Mucosa of descending colon (tissue), 3 donors: ENCODE measurements around the gene ARHGDIG. TPM values are rescaled to one million over a fixed set of nuclear protein-coding genes. Genes with fewer than 3 reads are reported as not detected.

Source experiments
- ATAC-seq: fragments of 200-7000 bp; cut with Tn5 transposase; one replicate; pipeline ENCODE4 v1.9.1; 2020; ENCODE audit warnings: mild to moderate bottlenecking, moderate library complexity
- DNase-seq, 3 donors: peaks; one replicate each; pipeline ENCODE4 v3.0.0-alpha.2; 2020
- H3K36me3 ChIP-seq: fragments of 200-600 bp; one replicate; pipeline ENCODE4 v1.8.0; 2021; ENCODE audit warnings: low read depth, mild to moderate bottlenecking
- H3K4me1 ChIP-seq: fragments of 200-600 bp; one replicate; pipeline ENCODE4 v1.8.0; 2021; ENCODE audit warnings: low read depth, mild to moderate bottlenecking
- H3K4me3 ChIP-seq: fragments of 200-600 bp; one replicate; pipeline ENCODE4 v1.8.0; 2021; ENCODE audit warnings: mild to moderate bottlenecking
- H3K9me3 ChIP-seq: fragments of 200-600 bp; one replicate; pipeline ENCODE4 v1.8.0; 2021; ENCODE audit warnings: mild to moderate bottlenecking
- CTCF ChIP-seq: fragments of 200-600 bp; IDR thresholded peaks from one replicate; pipeline ENCODE4 v1.8.0; 2022; ENCODE audit warnings: antibody characterized with exemption, mild to moderate bottlenecking
- intact Hi-C, 2 donors: fragments of 100-400 bp; cut with DNase I in 1 of 2; cut with micrococcal nuclease in 1 of 2; formaldehyde crosslinking; loops; one replicate each; pipeline versions ENCODE4 v1.11.0 to v1.11.1; 2022; cut with DNase I, micrococcal nuclease
- total RNA-seq, 3 donors: library from RNA; stranded (reverse); fragmentation: NEBNext Ultra II Directional in 2 of 3; extraction: Animal tissue kit (Norgen Biotek cat#: 25700) in 2 of 3; gene quantifications; one replicate each; pipeline versions ENCODE4 v1.2.1 to v1.2.4, GENCODE V29; 2021 to 2023
- donor health status: DM: no; HTN: no; CAD: no; lungs with moderate emphysema.
- donor health status: DM: no; HTN: no; CAD: no.
- donor health status: DM: no; HTN: yes; CAD: no.

Gene ARHGDIG
- total RNA-seq, 3 donors from 2014 or later: 1.7 to 6.8 (median 1.9) TPM

- Histone ChIP-seq H3K4me1 (no peaks in the 10 kb centered on the region), H3K9me3 (no peaks in the 10 kb centered on the region), H3K4me3 (no peak overlapping the region), H3K36me3 (no peaks in the 10 kb centered on the region)
- no peak for DNase-seq
- TF ChIP-seq CTCF: no peak
- ATAC-seq: no peak
- intact Hi-C loops: no loop called here
Observed at GRCh38 chr16:259814-260253, 20.6 kb upstream of the ARHGDIG start.

- no peak for DNase-seq
- intact Hi-C loops: no loop called here
- TF ChIP-seq CTCF: no peak
- no peaks in the 10 kb centered on the region for H3K4me1 ChIP-seq
- H3K4me3 ChIP-seq: no peak overlapping the region
- ATAC-seq: no peak
- no peaks in the 10 kb centered on the region for H3K9me3 ChIP-seq
- H3K36me3 ChIP-seq: no peaks in the 10 kb centered on the region
Observed at GRCh38 chr16:260326-260725, 20.1 kb upstream of the ARHGDIG start.

GRCh38 chr16:261031-261691 lies 19.2 kb upstream of the ARHGDIG start:
- no peak for DNase-seq
- ATAC-seq: no peak
- no peak for TF ChIP-seq CTCF
- no peak overlapping the region for H3K4me3 ChIP-seq
- H3K9me3 ChIP-seq: no peaks in the 10 kb centered on the region
- H3K4me1 ChIP-seq: no peaks in the 10 kb centered on the region
- intact Hi-C loops: no loop called here
- H3K36me3 ChIP-seq: no peaks in the 10 kb centered on the region

GRCh38 chr16:262121-262745 lies 18.2 kb upstream of the ARHGDIG start:
- ATAC-seq (no peak), DNase-seq (no peak)
- intact Hi-C loops: no loop called here
- Histone ChIP-seq H3K4me1 (no peaks in the 10 kb centered on the region), H3K36me3 (no peaks in the 10 kb centered on the region), H3K4me3 (no peak overlapping the region), H3K9me3 (no peaks in the 10 kb centered on the region)
- TF ChIP-seq CTCF: no peak

- intact Hi-C loops: no loop called here
- Histone ChIP-seq H3K4me3 (no peak overlapping the region), H3K4me1 (no peaks in the 10 kb centered on the region), H3K9me3 (no peaks in the 10 kb centered on the region), H3K36me3 (no peaks in the 10 kb centered on the region)
- DNase-seq (no peak), ATAC-seq (no peak)
- TF ChIP-seq CTCF: no peak
Observed at GRCh38 chr16:263182-263774, 17.1 kb upstream of the ARHGDIG start.
